SK-N-SH (cell line): Measurements from ENCODE around the gene TEX9. TPM values are rescaled to one million over a fixed set of nuclear protein-coding genes. Genes with fewer than 3 reads are reported as not detected.

Source experiments
- CTCF ChIA-PET: fragments of 300-600, 350-600 bp; formaldehyde crosslinking; extraction: SDS; loops from one replicate; lab custom pipeline; 2021; lab: Yijun Ruan, JAX
- POLR2A ChIA-PET: fragments of 350-600 bp; sonication (Branson Sonifier 250); formaldehyde crosslinking; extraction: SDS; loops from one replicate; lab custom pipeline; 2020; ENCODE audit warnings: antibody characterized with exemption, inconsistent platforms; lab: Yijun Ruan, JAX
- DNase-seq: peaks from one replicate; pipeline ENCODE4 v3.0.0; 2012
- H2AFZ ChIP-seq: fragments of 200-600 bp; sonication (generic); 2 replicates; pipeline ENCODE4 v1.8.1; 2016; ENCODE audit warnings: antibody characterized with exemption, mild to moderate bottlenecking, low read depth
- H3F3A ChIP-seq: fragments of 200-600 bp; sonication (generic); replicated peaks from 2 replicates; pipeline ENCODE3; 2016; ENCODE audit warnings: antibody characterized with exemption, mild to moderate bottlenecking; ENCODE audit not compliant: insufficient read depth
- H3K27ac ChIP-seq, 2 experiments: fragments of 200-500 bp in 1 of 2; fragments of 200-600 bp in 1 of 2; sonication (Bioruptor generic) in 1 of 2; sonication (generic), shearing (Covaris generic) in 1 of 2; 2 replicates each; pipeline versions ENCODE4 v1.5.1 to v1.6.1; 2014 to 2016; ENCODE audit warnings: low read depth in 2 of 2, inconsistent platforms in 1 of 2, low read length in 1 of 2, mild to moderate bottlenecking in 1 of 2, mixed read lengths in 1 of 2
- H3K27me3 ChIP-seq: fragments of 200-600 bp; sonication (generic), shearing (Covaris generic); 2 replicates; pipeline ENCODE4 v1.6.1; 2016; ENCODE audit warnings: mixed run types; ENCODE audit not compliant: insufficient read depth
- H3K36me3 ChIP-seq, 2 experiments: fragments of 200-500 bp in 1 of 2; fragments of 200-600 bp in 1 of 2; sonication (Bioruptor generic) in 1 of 2; sonication (generic) in 1 of 2; replicated peaks in 1 of 2; 2 replicates each; pipeline versions ENCODE3 to v1.5.1; 2014 to 2016; ENCODE audit warnings: low read length in 1 of 2, mild to moderate bottlenecking in 1 of 2; ENCODE audit not compliant: insufficient read depth in 2 of 2, control insufficient read depth in 1 of 2
- H3K4me1 ChIP-seq, 2 experiments: fragments of 200-500 bp in 1 of 2; fragments of 200-600 bp in 1 of 2; sonication (Bioruptor generic) in 1 of 2; sonication (generic), shearing (Covaris generic) in 1 of 2; 2 replicates each; pipeline versions ENCODE4 v1.5.1 to v1.6.1; 2014 to 2016; ENCODE audit warnings: low read depth in 1 of 2, low read length in 1 of 2, mixed run types in 1 of 2; ENCODE audit not compliant: insufficient read depth in 2 of 2, control insufficient read depth in 1 of 2
- H3K4me2 ChIP-seq: fragments of 200-600 bp; sonication (generic), shearing (Covaris generic); 2 replicates; pipeline ENCODE4 v1.6.1; 2017; ENCODE audit warnings: mixed run types
- H3K4me3 ChIP-seq, 2 experiments: fragments of 200-500 bp in 1 of 2; fragments of 200-600 bp in 1 of 2; sonication (Bioruptor generic) in 1 of 2; sonication (generic), shearing (Covaris generic) in 1 of 2; 2 replicates each; pipeline versions ENCODE4 v1.5.1 to v1.8.1; 2014 to 2016; ENCODE audit warnings: low read depth in 2 of 2, inconsistent platforms in 1 of 2, low read length in 1 of 2, mild to moderate bottlenecking in 1 of 2, mixed read lengths in 1 of 2, moderate library complexity in 1 of 2
- H3K79me2 ChIP-seq: fragments of 200-600 bp; sonication (generic); 2 replicates; pipeline ENCODE4 v1.8.1; 2017; ENCODE audit warnings: mild to moderate bottlenecking; ENCODE audit not compliant: insufficient read depth
- H3K9ac ChIP-seq: fragments of 200-600 bp; sonication (generic); 2 replicates; pipeline ENCODE4 v1.6.1; 2017; ENCODE audit warnings: mixed run types
- H3K9me2 ChIP-seq: fragments of 200-600 bp; sonication (generic); 2 replicates; pipeline ENCODE4 v1.6.1; 2017; ENCODE audit warnings: mixed run types
- H3K9me3 ChIP-seq: fragments of 200-600 bp; sonication (generic); 2 replicates; pipeline ENCODE4 v1.6.1; 2017; ENCODE audit warnings: mixed run types, mild to moderate bottlenecking, moderate library complexity
- H4K20me1 ChIP-seq: fragments of 200-600 bp; sonication (generic); 2 replicates; pipeline ENCODE4 v1.6.1; 2017; ENCODE audit warnings: mild to moderate bottlenecking, mixed run types; ENCODE audit not compliant: insufficient read depth
- CHD2 ChIP-seq: fragments of 150-350 bp; IDR thresholded peaks from 2 replicates; pipeline ENCODE4 v1.6.1; 2018; ENCODE audit warnings: low read length; ENCODE audit not compliant: partially characterized antibody
- ELF1 ChIP-seq: IDR thresholded peaks from 2 replicates; pipeline ENCODE4 v1.4.0; 2012
- EP300 ChIP-seq, 2 experiments: IDR thresholded peaks; 2 replicates each; pipeline versions ENCODE4 v1.4.0 to v1.6.1; 2012; ENCODE audit warnings: borderline replicate concordance in 1 of 2, low read depth in 1 of 2, low read length in 1 of 2
- FOSL2 ChIP-seq: IDR thresholded peaks from 2 replicates; pipeline ENCODE4 v1.4.0; 2012; ENCODE audit warnings: low read depth, mild to moderate bottlenecking, moderate library complexity, borderline replicate concordance
- FOXJ3 ChIP-seq: sonication (generic); formaldehyde crosslinking; IDR thresholded peaks from 2 replicates; pipeline ENCODE4 v1.5.1; 2020; ENCODE audit warnings: mild to moderate bottlenecking, missing genetic modification reagents
- IRF3 ChIP-seq: fragments of 150-350 bp; IDR thresholded peaks from 2 replicates; pipeline ENCODE4 v1.6.1; 2016; ENCODE audit warnings: mild to moderate bottlenecking, low read depth, low read length
- JUND ChIP-seq: IDR thresholded peaks from 2 replicates; pipeline ENCODE4 v1.4.0; 2012
- MEF2A ChIP-seq: IDR thresholded peaks from 2 replicates; pipeline ENCODE4 v1.4.0; 2012; ENCODE audit warnings: low read depth, borderline replicate concordance
- MXI1 ChIP-seq: IDR thresholded peaks from 2 replicates; pipeline ENCODE4 v1.6.1; 2012; ENCODE audit warnings: mild to moderate bottlenecking, low read depth, low read length, improper control_type of control experiment
- PBX3 ChIP-seq: IDR thresholded peaks from 2 replicates; pipeline ENCODE4; 2012
- RCOR1 ChIP-seq: fragments of 150-350 bp; IDR thresholded peaks from 2 replicates; pipeline ENCODE4 v1.6.1; 2017; ENCODE audit warnings: antibody characterized with exemption, low read length
- REST ChIP-seq: IDR thresholded peaks from 2 replicates; pipeline ENCODE4 v1.6.1; 2012; ENCODE audit warnings: mild to moderate bottlenecking, low read depth, low read length, moderate library complexity
- SIN3A ChIP-seq: IDR thresholded peaks from 2 replicates; pipeline ENCODE4 v1.6.1; 2012; ENCODE audit warnings: low read depth, mild to moderate bottlenecking, low read length, moderate library complexity, borderline replicate concordance
- TAF1 ChIP-seq: IDR thresholded peaks from 2 replicates; pipeline ENCODE4 v1.6.1; 2012; ENCODE audit warnings: low read depth, mild to moderate bottlenecking, low read length, moderate library complexity, borderline replicate concordance
- TCF12 ChIP-seq: IDR thresholded peaks from 2 replicates; pipeline ENCODE4 v1.4.0; 2012
- TEAD4 ChIP-seq: IDR thresholded peaks from 2 replicates; pipeline ENCODE4 v1.4.0; 2012; ENCODE audit warnings: mild to moderate bottlenecking, borderline replicate concordance; ENCODE audit not compliant: insufficient read depth
- YY1 ChIP-seq: IDR thresholded peaks from 2 replicates; pipeline ENCODE4 v1.4.0; 2012; ENCODE audit warnings: low read depth, mild to moderate bottlenecking
- ZBTB33 ChIP-seq: IDR thresholded peaks from 2 replicates; pipeline ENCODE4 v1.4.0; 2012; ENCODE audit warnings: low read depth, borderline replicate concordance
- WGBS: methylation state at CpG from one replicate; pipeline ENCODE4 v1.1.6; 2017; ENCODE audit warnings: low lambda C conversion rate; 5-methylcytosine and 5-hydroxymethylcytosine counted together
- polyA plus RNA-seq, 3 experiments: library from polyadenylated mRNA; depleted of rRNA; stranded (reverse); fragments of >200 nt; gene quantifications; 2 replicates each; pipeline ENCODE4 v1.2.3, GENCODE V29; 2012

TEX9 gene
- polyA plus RNA-seq, 1 of the 3 experiments (the other 2 are of a cell fraction): 1.9 TPM

- no peak overlapping the region for H2AFZ ChIP-seq
- POLR2A ChIA-PET: no interaction called here
These were observed 17.8 kb downstream of the TEX9 start for GRCh38 chr15:56383010-56383409.

More at GRCh38 chr15:56383010-56383409, 17.8 kb downstream of the TEX9 start:
- Histone ChIP-seq H3K36me3 (peaks cover 0 to 25% of the 10 kb centered on the region in 2 experiments), H3K27ac (no peak overlapping the region), H3K27me3 (no peaks in the 10 kb centered on the region), H3F3A (no peaks in the 10 kb centered on the region), H4K20me1 (no peaks in the 10 kb centered on the region), H3K4me1 (no peaks in the 10 kb centered on the region), H3K79me2 (no peaks in the 10 kb centered on the region), H3K4me2 (no peak overlapping the region), H3K9ac (no peak overlapping the region), H3K9me2 (no peaks in the 10 kb centered on the region), H3K9me3 (no peaks in the 10 kb centered on the region), H3K4me3 (no peak overlapping the region)
- WGBS: 94% methylated on average over 3 of the region's 3 CpGs
- DNase-seq: no peak
- CTCF ChIA-PET: no interaction called here
- TF ChIP-seq REST: no peak
- TF ChIP-seq MXI1: no peak
- no peak for TF ChIP-seq MEF2A
- no peak for TF ChIP-seq PBX3
- no peak for TF ChIP-seq ELF1
- no peak for TF ChIP-seq EP300 (IDR thresholded peaks at IDR 0.05; ENCODE audit: borderline replicate concordance in 1 of 2, low read depth in 1 of 2, low read length in 1 of 2)
- no peak for TF ChIP-seq TEAD4
- no peak for TF ChIP-seq FOXJ3
- no peak for TF ChIP-seq JUND
- no peak for TF ChIP-seq RCOR1
- TF ChIP-seq SIN3A: no peak
- no peak for TF ChIP-seq FOSL2
- no peak for TF ChIP-seq CHD2
- TF ChIP-seq YY1: no peak
- no peak for TF ChIP-seq ZBTB33
- TF ChIP-seq TAF1: no peak
- TF ChIP-seq TCF12: no peak
- TF ChIP-seq IRF3: no peak
